ENCODE results near the gene NPHP4.

Gene NPHP4

GRCh38 chr1:5986018-5986417 is 6.2 kb downstream of the NPHP4 start:
- no peak for FAIRE-seq

DNA sequence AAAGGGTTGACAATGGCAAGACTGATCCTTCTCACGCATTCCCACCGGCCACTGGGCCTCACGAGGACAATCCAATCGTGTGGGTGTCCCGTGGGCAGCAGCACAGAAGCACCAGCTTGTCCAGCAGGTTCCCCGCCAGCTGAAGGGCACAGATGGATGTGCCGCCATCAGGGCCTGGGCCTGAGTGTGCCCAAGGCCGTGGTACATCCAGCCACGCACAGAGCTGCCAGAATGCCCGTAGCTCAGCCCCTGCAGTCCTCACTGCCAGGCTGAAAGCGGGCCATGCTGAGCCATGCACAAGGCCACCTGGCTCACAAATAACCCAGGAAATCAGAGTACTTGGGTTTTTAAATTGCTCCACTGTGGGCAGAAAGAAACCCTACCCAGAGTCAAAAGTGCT is 7.0 kb downstream of the NPHP4 start:
- FAIRE-seq: no peak

DNA sequence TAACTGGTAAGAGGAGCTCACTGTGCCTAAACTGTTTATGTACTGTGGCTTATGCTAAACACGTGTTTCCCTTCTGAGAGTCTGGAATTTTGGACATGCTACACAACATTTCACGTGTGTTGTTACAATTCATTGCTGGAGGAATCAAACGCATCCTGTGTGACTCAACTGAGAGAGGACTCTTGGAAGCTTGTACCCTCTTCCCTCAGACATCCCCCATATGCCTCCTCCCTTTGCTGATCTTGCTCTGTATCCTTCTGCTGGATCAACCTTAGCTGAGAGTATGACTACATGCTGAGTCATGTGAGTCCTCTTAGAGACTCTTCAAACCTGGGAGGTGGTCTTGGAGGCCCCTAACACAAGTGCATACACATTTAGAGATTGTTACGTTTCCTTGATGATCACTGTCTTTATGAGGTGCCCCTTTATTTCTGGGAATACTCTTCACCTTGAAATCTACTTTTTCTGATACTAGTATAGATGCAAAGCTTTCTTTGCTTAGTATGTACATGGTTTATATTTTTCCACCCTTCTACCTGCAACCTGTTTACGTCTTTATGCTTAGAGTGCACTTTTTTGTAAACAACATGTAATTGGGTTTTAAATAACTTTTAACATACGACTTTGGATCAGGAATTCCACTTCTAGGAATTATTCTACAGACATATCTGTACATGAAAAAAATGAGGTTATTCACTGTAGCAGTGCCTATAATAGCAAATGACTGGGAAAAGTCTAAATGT is 8.7 kb downstream of the NPHP4 start:
- FAIRE-seq: no peak

GRCh38 chr1:5982868-5983267 is 9.4 kb downstream of the NPHP4 start:
- FAIRE-seq: no peak

- FAIRE-seq: no peak
Measured at GRCh38 chr1:5982276-5982675, 9.9 kb downstream of the NPHP4 start.

DNA sequence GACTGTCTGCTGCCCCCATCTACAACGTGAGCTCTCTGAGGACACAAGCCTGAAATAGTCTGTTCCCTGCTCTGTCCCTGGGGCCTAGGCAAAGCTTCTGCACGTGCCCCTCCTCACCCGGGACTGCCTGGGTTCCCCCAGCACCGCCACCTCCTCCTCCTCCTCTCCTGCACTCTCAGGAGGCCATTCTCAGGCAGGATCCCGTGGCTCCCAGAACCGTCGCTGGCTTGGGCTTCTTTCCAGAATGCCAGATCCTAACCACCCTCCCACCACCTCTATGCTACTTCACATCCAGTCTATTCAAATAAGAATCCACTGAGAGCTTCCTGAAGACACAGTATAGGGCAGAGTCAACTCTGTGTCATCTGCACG is 11.2 kb downstream of the NPHP4 start:
- no peak for FAIRE-seq

DNA sequence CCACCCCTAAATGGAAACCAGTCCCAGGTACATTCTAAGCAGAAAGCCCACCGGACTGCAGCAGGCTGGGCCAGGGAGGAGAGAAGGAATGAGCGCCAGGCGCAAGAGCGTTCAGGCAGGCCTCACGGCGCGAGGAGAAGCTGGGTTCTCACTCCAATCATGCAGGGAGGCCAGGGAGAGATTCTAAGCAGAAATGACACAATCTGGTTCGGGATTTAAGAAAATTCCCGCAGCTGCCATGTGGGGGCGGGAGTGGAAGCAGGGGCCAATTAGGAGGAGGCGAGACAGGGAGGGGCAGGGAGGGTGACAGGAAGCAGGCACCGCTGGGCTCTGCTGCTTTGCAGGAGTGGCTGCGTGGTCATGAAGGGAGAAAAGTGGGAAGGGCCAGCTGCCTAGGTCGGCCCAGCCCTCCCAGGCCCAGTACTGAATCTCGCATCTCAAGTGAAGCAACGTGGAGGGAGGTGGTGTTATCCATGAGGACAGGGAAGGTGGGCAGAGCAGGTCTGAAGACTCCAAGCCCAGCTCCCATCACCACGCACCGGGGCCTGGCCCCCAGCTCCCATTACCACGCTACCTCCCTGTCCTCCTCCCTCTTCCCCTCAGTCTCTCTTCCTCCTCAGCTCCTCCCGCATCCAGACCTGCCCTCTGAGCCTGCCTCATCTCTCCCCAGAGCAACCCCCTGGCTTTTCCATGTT is 11.8 kb downstream of the NPHP4 start:
- no peak for FAIRE-seq

GRCh38 chr1:5979536-5980313 is 12.5 kb downstream of the NPHP4 start:
- FAIRE-seq: no peak

DNA sequence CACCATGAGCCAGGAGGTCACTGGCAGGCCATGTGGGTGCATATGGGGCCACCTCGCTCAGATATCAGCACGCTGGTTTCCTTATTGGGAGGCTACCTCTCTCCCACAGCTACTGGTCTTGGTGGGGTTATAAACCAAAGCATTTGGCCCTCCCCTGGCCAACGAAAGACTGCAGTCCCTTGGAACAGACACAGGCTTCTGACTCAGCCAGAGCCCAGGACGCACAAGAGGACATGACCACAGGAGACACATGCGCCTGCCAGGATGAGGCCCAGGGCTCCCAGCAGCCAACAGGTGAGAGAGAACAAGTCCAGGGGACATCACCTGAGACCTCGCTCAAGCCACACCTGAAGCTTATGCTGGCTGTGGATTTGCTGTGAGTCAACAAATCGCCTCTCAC is 13.8 kb downstream of the NPHP4 start:
- no peak for FAIRE-seq

GRCh38 chr1:5977494-5978444 is 14.5 kb downstream of the NPHP4 start:
- FAIRE-seq: no peak

DNA sequence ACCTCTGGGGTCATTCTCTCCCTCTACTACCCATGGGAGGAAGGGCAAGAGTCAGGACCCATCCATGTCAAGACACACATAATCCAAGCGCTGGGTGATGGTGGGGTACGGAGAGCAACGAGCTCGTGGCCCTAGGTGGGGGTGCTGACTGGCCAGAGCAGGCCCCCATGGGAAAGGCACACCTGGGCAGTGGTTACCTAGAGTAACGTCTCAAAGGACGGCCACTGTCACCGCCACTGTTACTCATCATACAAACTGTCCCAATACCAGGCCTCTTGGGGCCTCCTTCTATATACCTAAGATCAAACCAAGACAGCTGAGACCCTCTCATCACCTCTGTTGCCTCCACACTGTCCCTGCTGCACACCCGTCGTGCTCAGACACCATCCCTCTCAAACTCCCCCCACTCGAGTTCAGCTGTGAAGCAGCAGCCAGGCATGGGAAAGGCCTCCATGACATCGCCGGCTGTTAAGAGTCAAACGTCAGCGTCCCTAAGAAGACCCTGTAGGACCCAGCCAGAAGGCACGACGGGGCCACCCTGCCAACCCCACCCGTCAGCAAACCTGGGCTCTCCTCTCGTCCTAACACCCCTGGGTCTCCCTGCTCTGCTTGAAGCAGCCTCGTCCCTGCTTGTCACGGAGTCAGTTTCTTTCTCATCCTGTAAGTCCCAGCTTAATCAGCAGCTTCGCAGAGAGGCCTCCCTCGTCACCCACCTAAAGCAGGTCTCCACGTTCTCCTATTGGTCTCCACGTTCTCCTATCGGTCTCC is 15.3 kb downstream of the NPHP4 start:
- no peak for FAIRE-seq

DNA sequence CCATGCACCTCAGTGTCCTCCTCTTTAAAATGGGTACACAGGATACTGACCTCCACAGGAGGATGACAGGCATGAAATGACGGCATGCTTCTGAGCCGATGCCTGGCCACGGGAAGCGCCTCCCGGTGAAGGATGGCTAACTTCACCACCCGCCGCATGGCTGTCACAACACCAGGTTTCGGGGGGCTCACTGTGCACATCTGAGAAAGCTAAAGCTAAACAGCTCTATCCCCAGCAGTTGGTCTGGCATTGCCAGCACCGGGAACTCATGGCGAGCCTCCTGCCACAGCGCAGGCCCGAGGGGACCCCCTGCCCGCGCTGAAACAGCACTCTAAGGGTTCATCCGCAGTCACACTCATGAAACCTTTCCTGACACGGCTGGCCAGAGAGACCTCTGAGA is 16.0 kb downstream of the NPHP4 start:
- FAIRE-seq: no peak

DNA sequence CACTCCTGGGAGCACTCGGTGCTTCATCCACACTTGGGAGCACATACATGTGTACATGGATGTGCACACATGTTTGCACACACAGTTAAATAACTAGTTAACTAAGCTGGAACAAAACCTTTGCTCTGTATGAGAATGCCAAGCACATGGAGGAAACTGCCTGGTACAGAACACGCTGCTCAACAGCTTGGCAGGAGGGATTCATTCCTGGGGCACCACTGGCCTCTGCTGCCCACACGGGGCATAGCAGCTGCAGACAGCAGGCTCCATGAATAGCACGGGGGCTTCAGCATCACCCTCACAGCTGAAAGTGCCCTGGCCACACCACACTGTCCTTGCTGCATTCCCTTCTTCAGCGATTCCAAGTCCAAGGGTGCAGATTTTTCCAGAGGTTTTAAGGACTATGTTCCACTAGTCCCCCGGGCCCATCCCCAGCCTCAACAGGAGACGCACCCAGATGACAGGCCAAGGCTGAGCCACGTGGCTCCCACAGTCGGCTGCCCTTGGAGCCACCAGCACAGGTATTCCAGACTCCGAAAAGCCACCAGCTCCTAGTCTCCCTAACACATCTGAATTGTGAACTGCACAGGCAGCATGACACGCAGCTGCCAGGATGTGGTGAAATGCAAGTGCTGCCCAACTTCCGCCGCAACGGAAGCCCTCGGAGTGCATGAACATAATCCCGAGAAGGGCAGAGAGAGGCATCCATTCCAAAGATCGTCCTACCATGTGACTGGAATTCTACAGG is 16.9 kb downstream of the NPHP4 start:
- FAIRE-seq: no peak

- FAIRE-seq: no peak
Measured at GRCh38 chr1:5974631-5975030, 17.6 kb downstream of the NPHP4 start.

DNA sequence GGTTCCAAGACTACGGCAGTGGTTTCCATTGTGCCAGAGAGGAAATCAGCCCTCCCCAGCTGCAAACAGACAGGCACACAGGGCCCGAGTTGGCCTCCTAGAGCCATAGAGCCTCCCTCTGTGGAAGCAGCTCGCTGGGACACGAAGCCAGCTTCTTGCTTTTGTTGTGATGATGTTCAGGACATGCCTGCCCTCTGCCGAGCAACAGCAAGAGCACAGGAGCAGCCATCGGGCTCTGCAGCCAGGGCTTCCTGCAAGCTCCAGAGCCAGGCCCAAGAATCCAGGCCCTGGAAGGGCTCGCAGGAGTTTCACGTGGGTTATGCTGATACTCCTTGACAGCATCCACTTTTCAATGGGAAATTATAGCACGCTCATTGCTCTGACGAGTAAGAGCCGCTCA is 18.5 kb downstream of the NPHP4 start:
- FAIRE-seq: no peak

DNA sequence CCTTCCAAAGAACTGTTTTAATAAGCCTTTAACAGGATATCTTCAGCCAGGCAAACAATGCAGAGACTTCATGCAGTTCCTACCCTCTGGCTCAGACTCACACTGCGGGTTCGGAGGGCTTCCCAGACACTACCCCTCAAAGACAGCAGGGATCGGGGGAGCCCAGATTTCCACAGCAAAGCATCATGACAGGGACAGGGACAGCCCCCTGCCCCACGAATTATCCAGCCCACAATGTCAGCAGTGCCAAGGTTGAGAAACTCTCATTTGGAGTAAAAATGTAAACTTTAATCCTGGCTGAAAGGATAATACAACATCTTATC is 20.1 kb downstream of the NPHP4 start:
- FAIRE-seq: no peak

- FAIRE-seq: no peak
Measured at GRCh38 chr1:5971471-5972197, 20.6 kb downstream of the NPHP4 start.

GRCh38 chr1:5970610-5971273 is 21.5 kb downstream of the NPHP4 start:
- FAIRE-seq: no peak

- no peak for FAIRE-seq
Measured at GRCh38 chr1:5969168-5969567, 23.1 kb downstream of the NPHP4 start.

DNA sequence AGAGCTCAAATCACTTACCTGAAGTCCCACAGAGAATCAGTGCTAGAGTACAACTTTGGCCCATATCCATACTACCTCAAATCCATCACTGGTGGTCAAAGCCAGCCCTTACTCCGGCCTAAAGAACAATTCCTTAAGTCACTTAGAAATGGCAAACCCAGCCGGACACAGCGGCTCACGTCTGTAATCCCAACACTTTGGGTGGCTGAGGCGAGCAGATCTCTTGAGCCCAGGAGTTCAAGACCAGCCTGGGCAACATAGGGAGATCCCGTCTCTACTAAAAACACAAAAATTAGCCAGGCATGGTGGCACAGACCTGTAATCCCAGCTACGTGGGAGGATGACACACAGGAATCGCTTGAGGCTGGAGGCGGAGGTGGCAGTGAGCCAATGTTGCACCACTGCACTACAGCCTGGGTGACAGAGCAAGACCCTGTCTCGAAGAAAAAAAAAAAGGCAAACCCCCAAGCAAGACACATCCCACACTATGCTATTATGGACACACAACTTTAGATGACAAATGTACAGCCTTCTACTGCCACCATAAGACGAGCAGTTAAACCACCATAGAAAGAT is 24.0 kb downstream of the NPHP4 start:
- no peak for FAIRE-seq

All from G401.6 (cell line).